HepG2 (cell line): Measurements from ENCODE around the gene DHX32. TPM values are rescaled to one million over a fixed set of nuclear protein-coding genes. Genes with fewer than 3 reads are reported as not detected.
"Not testable (repeated sequence)": the region's sequence is repeated elsewhere in the genome, so short reads cannot be mapped to it uniquely, and the experiment has no call there.

Experiments
- DMAP1 ChIP-seq: IDR thresholded peaks from 2 replicates; pipeline ENCODE4 v1.6.1; 2016
- ELF1 ChIP-seq: sonication (generic); formaldehyde crosslinking; IDR thresholded peaks from 2 replicates; pipeline ENCODE4 v1.4.0; 2020; ENCODE audit warnings: missing genetic modification reagents
- FOSL2 ChIP-seq: sonication (generic); formaldehyde crosslinking; IDR thresholded peaks from 2 replicates; pipeline ENCODE4 v1.4.0; 2020; ENCODE audit warnings: missing genetic modification reagents
- FOXK1 ChIP-seq: sonication (generic); formaldehyde crosslinking; IDR thresholded peaks from 2 replicates; pipeline ENCODE4 v1.4.0; 2020; ENCODE audit warnings: low read depth, missing genetic modification reagents, borderline replicate concordance
- GMEB1 ChIP-seq: sonication (generic); formaldehyde crosslinking; IDR thresholded peaks from 2 replicates; pipeline ENCODE4 v1.5.1; 2020; ENCODE audit warnings: missing genetic modification reagents, mild to moderate bottlenecking, borderline replicate concordance
- HBP1 ChIP-seq: IDR thresholded peaks from 2 replicates; pipeline ENCODE4 v1.6.1; 2016; ENCODE audit warnings: low read depth, control low read depth
- ISL2 ChIP-seq: sonication (generic); formaldehyde crosslinking; IDR thresholded peaks from 2 replicates; pipeline ENCODE4 v1.5.0; 2020; ENCODE audit warnings: missing genetic modification reagents
- MAZ ChIP-seq, 2 experiments: sonication (generic) in 1 of 2; formaldehyde crosslinking in 1 of 2; IDR thresholded peaks; 2 replicates each; pipeline versions ENCODE4 v1.5.0 to v1.6.1; 2012 to 2020; ENCODE audit warnings: low read depth in 2 of 2, mild to moderate bottlenecking in 2 of 2, borderline replicate concordance in 1 of 2, improper control_type of control experiment in 1 of 2, low read length in 1 of 2, missing genetic modification reagents in 1 of 2, moderate library complexity in 1 of 2
- MXI1 ChIP-seq: IDR thresholded peaks from 3 replicates; pipeline ENCODE4 v1.6.1; 2012; ENCODE audit warnings: low read depth, low read length, inconsistent platforms, borderline replicate concordance
- MYC ChIP-seq: sonication (generic); formaldehyde crosslinking; IDR thresholded peaks from 2 replicates; pipeline ENCODE4 v1.9.0; 2021; ENCODE audit warnings: missing genetic modification reagents, borderline replicate concordance
- NONO ChIP-seq, 2 experiments: fragments of 450-650 bp in 1 of 2; sonication (generic) in 1 of 2; formaldehyde crosslinking in 1 of 2; IDR thresholded peaks in 1 of 2; conservative IDR thresholded peaks in 1 of 2; 2 replicates each; pipeline versions ENCODE4 v1.6.1 to v1.8.0; 2017 to 2022; ENCODE audit warnings: mild to moderate bottlenecking in 1 of 2, missing genetic modification reagents in 1 of 2, moderate library complexity in 1 of 2
- NR2F6 ChIP-seq, 2 experiments: IDR thresholded peaks; 2 replicates each; pipeline ENCODE4 v1.6.1; 2016; ENCODE audit warnings: antibody characterized with exemption in 1 of 2, mild to moderate bottlenecking in 1 of 2
- PHF20 ChIP-seq: sonication (generic); formaldehyde crosslinking; IDR thresholded peaks from 2 replicates; pipeline ENCODE4 v1.5.0; 2020; ENCODE audit warnings: mild to moderate bottlenecking, missing genetic modification reagents
- RXRA ChIP-seq: sonication (generic); formaldehyde crosslinking; IDR thresholded peaks from 2 replicates; pipeline ENCODE4 v1.5.1; 2020; ENCODE audit warnings: missing genetic modification reagents
- RXRB ChIP-seq: IDR thresholded peaks from 2 replicates; pipeline ENCODE4 v1.6.1; 2016; ENCODE audit warnings: borderline replicate concordance, missing genetic modification reagents, missing compliant biosample characterization
- ZNF709 ChIP-seq: sonication (generic); formaldehyde crosslinking; IDR thresholded peaks from 2 replicates; pipeline ENCODE4 v1.5.0; 2020; ENCODE audit warnings: mild to moderate bottlenecking, missing genetic modification reagents
- ZSCAN25 ChIP-seq: sonication (generic); formaldehyde crosslinking; IDR thresholded peaks from 2 replicates; pipeline ENCODE4 v1.8.0; 2022; ENCODE audit warnings: mild to moderate bottlenecking, missing genetic modification reagents
- polyA plus RNA-seq, 8 experiments: library from polyadenylated mRNA; depleted of rRNA in 3 of 8; stranded (reverse) in 7 of 8; unstranded in 1 of 8; fragments of >200 nt; fragmentation: Illumina TruSeq in 4 of 8; extraction: Trizol in 4 of 8; gene quantifications; 2 replicates each; pipeline versions ENCODE4 v1.2.1 to v1.2.3, GENCODE V29; 2011 to 2016; ENCODE audit warnings: low read depth in 4 of 8, missing spikeins in 1 of 8, mixed read lengths in 1 of 8; ENCODE audit not compliant: insufficient read depth in 1 of 8
- total RNA-seq, 5 experiments: library from RNA; depleted of rRNA; stranded (reverse); fragments of >200 nt; fragmentation: Illumina TruSeq; extraction: Trizol; gene quantifications; 2 replicates each; pipeline ENCODE4 v1.2.3, GENCODE V29; 2016; ENCODE audit warnings: low read depth in 1 of 5
- TF ChIP-seq, protein P1 (sequence below): sonication (generic); formaldehyde crosslinking; IDR thresholded peaks from 2 replicates; pipeline ENCODE4 v1.9.0; 2022; ENCODE audit warnings: missing genetic modification reagents, mild to moderate bottlenecking, borderline replicate concordance
- TF ChIP-seq, protein P2 (sequence below): sonication (generic); formaldehyde crosslinking; IDR thresholded peaks from 2 replicates; pipeline ENCODE4 v1.5.1; 2020; ENCODE audit warnings: missing genetic modification reagents, mild to moderate bottlenecking, borderline replicate concordance

Gene DHX32
- total and polyA plus RNA-seq, 2 of the 13 experiments (the other 11 are each of a cell fraction or from before 2014, with no cell fraction given) = 15.5 to 16.5 TPM

DNA sequence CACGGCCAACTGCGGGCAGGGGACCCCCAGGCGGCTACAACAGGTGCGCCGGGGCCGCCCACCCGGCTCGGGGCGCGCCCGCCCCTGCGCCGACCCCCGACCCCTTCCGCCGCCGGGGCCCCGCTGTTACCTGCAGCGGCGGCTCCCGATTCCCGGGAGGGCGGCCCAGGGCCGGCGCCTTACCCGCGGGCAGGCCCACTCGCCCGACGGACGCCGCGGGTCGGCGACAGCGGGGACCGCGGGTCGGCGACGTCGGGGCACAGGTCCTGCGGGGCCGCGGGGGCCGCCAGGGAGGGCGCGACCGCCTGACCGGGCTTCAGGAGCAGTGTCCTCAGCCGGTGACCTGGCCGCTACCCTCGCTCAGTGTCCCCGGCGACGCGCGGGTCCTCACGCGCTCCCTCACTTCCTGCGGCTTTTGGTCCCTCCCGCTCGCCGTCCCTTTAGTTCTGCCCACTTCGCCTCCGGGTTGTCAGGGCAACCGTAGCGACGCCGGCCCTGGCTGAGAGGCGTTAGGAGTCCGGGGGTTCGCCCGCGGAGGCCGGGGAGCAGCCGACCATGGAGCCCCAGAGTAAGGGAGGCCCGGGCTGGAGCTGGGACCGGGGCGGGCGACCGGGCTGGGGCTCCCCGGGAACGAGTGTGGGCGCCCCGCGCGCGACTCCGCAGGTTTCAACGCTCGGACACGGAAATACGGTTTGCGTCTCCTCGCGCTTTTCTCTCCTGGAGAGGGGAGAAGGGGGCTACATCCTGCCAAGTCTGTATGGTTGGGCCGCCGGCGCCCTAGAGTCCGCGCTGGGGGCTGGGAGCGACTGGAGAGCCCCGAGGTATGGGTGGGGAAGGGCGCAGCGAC is 15.2 kb upstream of the DHX32 start, which contains the start of gene FANK1 (continued):
- TF ChIP-seq GMEB1 (CRISPR knock-in tag) (0 out of 2 replicates have a peak, but pooled peaks have one; percentile 38), ZNF709 (0 out of 2 replicates have a peak, but pooled peaks have one; percentile 39), HBP1 (CRISPR knock-in tag) (0 out of 2 replicates have a peak, but pooled peaks have one; percentile 25), MXI1 (peak; percentile 86; the same call in 2 of the 3 replicates), RXRB (CRISPR knock-in tag) (peak; percentile 33; the same call in 1 of the 2 replicates), MYC (peak; percentile 58; the same call in 1 of the 2 replicates), PHF20 (CRISPR knock-in tag) (peak; percentile 49; the same call in 1 of the 2 replicates), MAZ (IDR thresholded peaks at IDR 0.05; ENCODE audit: borderline replicate concordance, low read depth, low read length) (0 out of 2 replicates have a peak, but pooled peaks have one; percentile 14), ISL2 (CRISPR knock-in tag) (peak; percentile 24; the same call in 1 of the 2 replicates), ELF1 (CRISPR knock-in tag) (peak; percentile 52; the same call in 1 of the 2 replicates), FOXK1 (peak; percentile 54; the same call in 1 of the 2 replicates), FOSL2 (CRISPR knock-in tag) (peak; percentile 35), ZSCAN25 (CRISPR knock-in tag) (0 out of 2 replicates have a peak, but pooled peaks have one; percentile 25), RXRA (CRISPR knock-in tag) (peak; percentile 30; the same call in 1 of the 2 replicates), NONO (CRISPR knock-in tag; conservative IDR thresholded peaks at IDR 0.05) (peak; percentile 43; the same call in 1 of the 2 replicates), NR2F6 (CRISPR knock-in tag; IDR thresholded peaks at IDR 0.05) (0 out of 2 replicates have a peak, but pooled peaks have one; percentile 47), DMAP1 (peak; percentile 65; the same call in 1 of the 2 replicates)
- TF ChIP-seq, protein P1, sequence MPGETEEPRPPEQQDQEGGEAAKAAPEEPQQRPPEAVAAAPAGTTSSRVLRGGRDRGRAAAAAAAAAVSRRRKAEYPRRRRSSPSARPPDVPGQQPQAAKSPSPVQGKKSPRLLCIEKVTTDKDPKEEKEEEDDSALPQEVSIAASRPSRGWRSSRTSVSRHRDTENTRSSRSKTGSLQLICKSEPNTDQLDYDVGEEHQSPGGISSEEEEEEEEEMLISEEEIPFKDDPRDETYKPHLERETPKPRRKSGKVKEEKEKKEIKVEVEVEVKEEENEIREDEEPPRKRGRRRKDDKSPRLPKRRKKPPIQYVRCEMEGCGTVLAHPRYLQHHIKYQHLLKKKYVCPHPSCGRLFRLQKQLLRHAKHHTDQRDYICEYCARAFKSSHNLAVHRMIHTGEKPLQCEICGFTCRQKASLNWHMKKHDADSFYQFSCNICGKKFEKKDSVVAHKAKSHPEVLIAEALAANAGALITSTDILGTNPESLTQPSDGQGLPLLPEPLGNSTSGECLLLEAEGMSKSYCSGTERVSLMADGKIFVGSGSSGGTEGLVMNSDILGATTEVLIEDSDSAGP (CRISPR knock-in tag) = peak; percentile 53; the same call in 1 of the 2 replicates
- TF ChIP-seq, protein P2, sequence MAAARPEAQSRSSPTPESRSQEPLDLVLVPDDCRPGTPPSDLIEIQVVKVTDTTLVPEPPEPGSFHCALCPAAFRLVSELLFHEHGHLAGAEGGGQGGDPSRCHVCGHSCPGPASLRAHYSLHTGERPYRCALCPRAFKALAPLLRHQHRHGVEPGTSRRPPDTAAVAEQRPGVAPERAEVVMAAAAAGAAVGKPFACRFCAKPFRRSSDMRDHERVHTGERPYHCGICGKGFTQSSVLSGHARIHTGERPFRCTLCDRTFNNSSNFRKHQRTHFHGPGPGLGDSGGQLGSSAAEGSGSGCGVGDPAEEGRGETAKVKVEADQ (CRISPR knock-in tag) = peak; percentile 25; the same call in 1 of the 2 replicates
- not testable (repeated sequence) for TF ChIP-seq MAZ (CRISPR knock-in tag; IDR thresholded peaks at IDR 0.05; ENCODE audit: low read depth); NONO (IDR thresholded peaks at IDR 0.05); NR2F6 (IDR thresholded peaks at IDR 0.05)
